Measurements from ENCODE around the gene CRLF2. TPM values are rescaled to one million over a fixed set of nuclear protein-coding genes. Genes with fewer than 3 reads are reported as not detected.
"Not testable (repeated sequence)": the region's sequence is repeated elsewhere in the genome, so short reads cannot be mapped to it uniquely, and the experiment has no call there.

Gene CRLF2
- total RNA-seq, 2 experiments from 2014 or later: 0.43 to 0.51 TPM

DNA sequence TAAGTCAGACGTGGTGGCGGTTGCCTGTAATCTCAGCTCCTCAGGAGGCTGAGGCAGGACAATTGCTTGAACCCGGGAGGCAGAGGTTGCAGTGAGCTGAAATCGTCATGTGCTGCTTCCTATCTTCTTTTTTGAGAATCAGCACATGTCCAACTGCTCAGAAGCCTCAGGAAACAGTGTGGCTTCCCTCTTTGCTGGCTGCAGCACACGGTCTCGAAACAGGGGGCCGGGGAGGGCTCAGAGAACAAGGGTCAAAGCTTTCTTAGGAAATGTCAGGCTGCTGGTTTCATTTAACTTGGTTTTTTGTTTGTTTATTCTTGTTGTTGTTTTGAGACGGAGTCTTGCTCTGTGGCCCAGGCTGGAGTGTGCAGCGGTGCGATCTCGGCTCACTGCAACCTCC is 31.3 kb downstream of the CRLF2 start:
- no peak for DNase-seq
- no peak overlapping the region for H3K27ac Mint-ChIP-seq
- no peaks in the 10 kb centered on the region for H3K27me3 Mint-ChIP-seq
- H3K9me3 Mint-ChIP-seq: no peaks in the 10 kb centered on the region
- intact Hi-C loops (cut with micrococcal nuclease): no loop called here
- H3K36me3 Mint-ChIP-seq (ENCODE audit: low read depth): no peaks in the 10 kb centered on the region
- no peaks in the 10 kb centered on the region for H3K4me1 Mint-ChIP-seq (ENCODE audit: low read depth)
- no peak for ATAC-seq
- ChIA-PET CTCF (no interaction called here), POLR2A (no interaction called here)
- no peak overlapping the region for H3K4me3 Mint-ChIP-seq
- TF ChIP-seq, protein P1, sequence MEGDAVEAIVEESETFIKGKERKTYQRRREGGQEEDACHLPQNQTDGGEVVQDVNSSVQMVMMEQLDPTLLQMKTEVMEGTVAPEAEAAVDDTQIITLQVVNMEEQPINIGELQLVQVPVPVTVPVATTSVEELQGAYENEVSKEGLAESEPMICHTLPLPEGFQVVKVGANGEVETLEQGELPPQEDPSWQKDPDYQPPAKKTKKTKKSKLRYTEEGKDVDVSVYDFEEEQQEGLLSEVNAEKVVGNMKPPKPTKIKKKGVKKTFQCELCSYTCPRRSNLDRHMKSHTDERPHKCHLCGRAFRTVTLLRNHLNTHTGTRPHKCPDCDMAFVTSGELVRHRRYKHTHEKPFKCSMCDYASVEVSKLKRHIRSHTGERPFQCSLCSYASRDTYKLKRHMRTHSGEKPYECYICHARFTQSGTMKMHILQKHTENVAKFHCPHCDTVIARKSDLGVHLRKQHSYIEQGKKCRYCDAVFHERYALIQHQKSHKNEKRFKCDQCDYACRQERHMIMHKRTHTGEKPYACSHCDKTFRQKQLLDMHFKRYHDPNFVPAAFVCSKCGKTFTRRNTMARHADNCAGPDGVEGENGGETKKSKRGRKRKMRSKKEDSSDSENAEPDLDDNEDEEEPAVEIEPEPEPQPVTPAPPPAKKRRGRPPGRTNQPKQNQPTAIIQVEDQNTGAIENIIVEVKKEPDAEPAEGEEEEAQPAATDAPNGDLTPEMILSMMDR (IDR thresholded peaks at IDR 0.05): no peak

DNA sequence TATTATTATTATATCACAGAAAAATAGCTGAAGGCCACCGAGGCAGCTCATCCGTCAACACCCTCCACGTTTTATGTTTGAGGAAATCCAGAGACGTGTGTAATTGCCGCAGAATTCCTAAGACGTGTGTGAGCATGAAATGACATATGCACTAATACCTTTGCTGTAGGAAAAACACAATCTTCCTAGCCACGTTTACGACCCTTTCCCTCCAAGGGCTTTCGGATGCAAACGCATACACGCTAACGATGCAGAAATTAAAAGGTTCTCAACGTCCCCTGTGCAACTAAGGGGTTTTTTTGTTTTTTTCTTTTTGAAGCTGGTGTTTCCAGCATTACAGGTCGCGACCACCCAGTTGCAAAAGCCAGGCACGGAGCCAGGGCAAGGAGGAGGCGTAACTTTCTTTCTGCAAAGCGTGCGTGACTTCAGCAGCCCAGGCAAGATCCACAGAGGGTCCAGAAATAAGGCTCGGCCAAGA is 33.8 kb downstream of the CRLF2 start:
- no peaks in the 10 kb centered on the region for H3K36me3 Mint-ChIP-seq (ENCODE audit: low read depth)
- no peaks in the 10 kb centered on the region for H3K9me3 Mint-ChIP-seq
- ChIA-PET POLR2A (no interaction called here), CTCF (no interaction called here)
- intact Hi-C loops (cut with micrococcal nuclease): no loop called here
- H3K4me1 Mint-ChIP-seq (ENCODE audit: low read depth): no peaks in the 10 kb centered on the region
- ATAC-seq (no peak), DNase-seq (peak; percentile 44)
- H3K4me3 Mint-ChIP-seq: no peak overlapping the region
- TF ChIP-seq, protein P1 (IDR thresholded peaks at IDR 0.05): no peak
- no peak overlapping the region for H3K27ac Mint-ChIP-seq
- H3K27me3 Mint-ChIP-seq: no peaks in the 10 kb centered on the region

DNA sequence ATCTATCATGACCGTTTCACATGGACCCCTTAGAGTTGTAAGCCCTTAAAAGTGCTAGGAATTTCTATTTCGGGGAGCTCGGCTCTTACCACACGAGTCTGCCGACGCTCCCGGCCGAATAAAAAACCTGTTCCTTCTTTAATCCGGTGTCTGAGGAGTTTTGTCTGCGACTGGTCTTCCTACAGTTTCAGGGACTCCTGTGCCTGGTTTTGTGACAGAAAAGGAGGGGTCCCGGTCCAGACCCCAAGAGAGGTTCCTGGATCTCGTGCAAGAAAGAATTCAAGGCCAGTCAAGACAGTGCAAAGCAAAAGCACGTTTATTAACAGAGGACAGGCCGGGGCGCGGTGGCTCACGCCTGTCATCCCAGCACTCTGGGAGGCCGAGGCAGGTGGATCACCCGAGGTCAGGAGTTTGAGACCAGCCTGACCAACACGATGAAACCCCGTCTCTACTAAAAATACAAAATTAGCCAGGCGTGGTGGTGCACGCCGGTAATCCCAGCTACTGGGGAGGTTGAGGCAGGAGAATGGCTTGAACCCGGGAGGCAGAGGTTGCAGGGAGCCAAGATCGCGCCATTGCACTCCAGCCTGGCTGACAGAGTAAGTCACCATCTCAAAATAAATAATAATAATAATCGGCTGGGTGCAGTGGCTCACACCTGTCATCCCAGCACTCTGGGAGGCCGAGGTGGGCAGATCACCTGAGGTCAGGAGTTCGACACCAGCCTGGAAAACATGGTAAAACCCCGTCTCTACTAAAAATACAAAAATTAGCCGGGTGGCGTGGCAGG is 35.7 kb downstream of the CRLF2 start:
- H3K27me3 Mint-ChIP-seq; H3K9me3 Mint-ChIP-seq; intact Hi-C loops (cut with micrococcal nuclease); H3K4me3 Mint-ChIP-seq; H3K4me1 Mint-ChIP-seq (ENCODE audit: low read depth); H3K27ac Mint-ChIP-seq; CTCF ChIA-PET; POLR2A ChIA-PET; H3K36me3 Mint-ChIP-seq (ENCODE audit: low read depth): not testable (repeated sequence)
- ATAC-seq (peak; percentile 53), DNase-seq (peak; percentile 48)

DNA sequence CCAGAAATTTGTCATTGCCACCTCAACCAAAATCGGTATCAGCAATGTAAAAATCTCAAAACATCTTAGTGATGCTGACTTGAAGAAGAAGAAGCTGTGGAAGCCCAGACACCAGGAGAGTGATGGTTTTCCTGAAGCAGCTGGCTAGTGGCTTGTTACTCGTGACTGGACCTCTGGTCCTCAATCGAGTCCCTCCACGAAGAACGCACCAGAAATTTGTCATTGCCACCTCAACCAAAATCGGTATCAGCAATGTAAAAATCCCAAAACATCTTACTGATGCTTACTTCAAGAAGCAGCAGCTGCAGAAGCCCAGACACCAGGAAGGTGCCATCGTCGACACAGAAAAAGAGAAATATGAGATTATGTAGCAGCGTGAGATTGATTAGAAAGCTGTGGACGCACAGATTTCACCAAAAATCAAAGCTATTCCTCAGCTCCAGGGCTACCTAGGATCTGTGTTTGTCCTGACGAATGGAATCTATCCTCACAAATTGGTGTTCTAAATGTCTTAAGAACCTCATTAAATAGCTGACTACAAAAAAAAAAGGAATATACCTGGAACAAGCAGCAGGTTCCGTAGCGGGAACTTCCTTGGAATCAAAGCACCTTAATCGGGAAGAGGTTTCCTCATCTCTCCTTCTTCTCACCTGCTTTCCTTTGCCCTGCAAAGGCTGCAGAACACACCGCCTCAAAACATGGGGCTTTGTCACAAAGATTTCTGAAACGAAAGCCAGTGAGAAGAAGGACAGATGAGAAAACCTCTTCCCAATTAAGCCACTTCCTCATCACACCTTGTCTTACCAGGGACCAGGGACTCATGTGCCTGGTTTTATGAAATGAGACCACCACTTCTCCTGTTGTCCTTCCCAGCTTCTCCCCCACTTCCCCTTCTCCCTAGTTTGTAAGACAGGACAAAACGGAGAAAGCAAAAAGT is 37.6 kb downstream of the CRLF2 start:
- peak; percentile 31 for DNase-seq
- H3K36me3 Mint-ChIP-seq (ENCODE audit: low read depth); H3K4me3 Mint-ChIP-seq; H3K9me3 Mint-ChIP-seq; CTCF ChIA-PET; H3K4me1 Mint-ChIP-seq (ENCODE audit: low read depth); ATAC-seq; POLR2A ChIA-PET; intact Hi-C loops (cut with micrococcal nuclease); H3K27me3 Mint-ChIP-seq; H3K27ac Mint-ChIP-seq: not testable (repeated sequence)

DNA sequence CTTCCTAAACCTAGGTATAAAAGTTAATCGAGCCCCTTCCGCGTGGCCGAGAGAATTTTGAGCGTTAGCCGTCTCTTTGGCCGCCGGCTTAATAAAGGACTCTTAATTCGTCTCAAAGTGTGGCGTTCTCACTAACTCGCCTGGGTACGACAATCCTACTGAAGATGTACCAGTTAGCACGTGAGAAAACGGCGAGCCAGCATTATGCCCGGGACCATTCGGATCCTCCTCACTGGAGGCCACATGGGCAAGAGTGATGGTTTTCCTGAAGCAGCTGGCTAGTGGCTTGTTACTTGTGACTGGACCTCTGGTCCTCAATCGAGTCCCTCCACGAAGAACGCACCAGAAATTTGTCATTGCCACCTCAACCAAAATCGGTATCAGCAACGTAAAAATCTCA is 39.0 kb downstream of the CRLF2 start:
- H3K36me3 Mint-ChIP-seq (ENCODE audit: low read depth); H3K4me3 Mint-ChIP-seq; CTCF ChIA-PET; ATAC-seq; DNase-seq; H3K4me1 Mint-ChIP-seq (ENCODE audit: low read depth); H3K27ac Mint-ChIP-seq; H3K9me3 Mint-ChIP-seq; H3K27me3 Mint-ChIP-seq; intact Hi-C loops (cut with micrococcal nuclease); POLR2A ChIA-PET: not testable (repeated sequence)

DNA sequence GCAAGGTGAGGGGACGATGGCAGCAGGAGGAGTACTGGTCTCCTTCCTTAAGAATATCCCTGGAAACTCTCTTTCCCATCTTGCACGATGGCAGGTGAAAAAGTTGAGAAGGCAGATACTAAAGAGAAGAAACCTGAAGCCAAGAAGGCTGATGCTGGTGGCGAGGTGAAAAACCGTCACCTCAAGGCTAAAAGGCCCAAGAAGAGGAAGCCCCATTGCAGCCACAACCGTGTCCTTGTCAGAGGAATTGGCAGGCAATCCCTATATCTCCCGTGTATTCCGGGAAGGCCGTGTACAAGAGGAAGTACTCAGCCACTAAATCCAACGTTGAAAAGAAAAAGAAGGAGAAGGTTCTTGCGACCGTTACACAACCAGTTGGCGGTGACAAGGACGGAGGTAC is 40.0 kb downstream of the CRLF2 start:
- DNase-seq: no peak
- Mint-ChIP-seq H3K36me3 (ENCODE audit: low read depth) (no peaks in the 10 kb centered on the region), H3K4me1 (ENCODE audit: low read depth) (peaks cover 1% of the 10 kb centered on the region), H3K27me3 (no peaks in the 10 kb centered on the region), H3K9me3 (no peaks in the 10 kb centered on the region), H3K27ac (no peak overlapping the region), H3K4me3 (no peak overlapping the region)
- TF ChIP-seq, protein P1 (IDR thresholded peaks at IDR 0.05): no peak
- ATAC-seq: no peak
- ChIA-PET CTCF (no interaction called here), POLR2A (no interaction called here)
- intact Hi-C loops (cut with micrococcal nuclease): no loop called here

DNA sequence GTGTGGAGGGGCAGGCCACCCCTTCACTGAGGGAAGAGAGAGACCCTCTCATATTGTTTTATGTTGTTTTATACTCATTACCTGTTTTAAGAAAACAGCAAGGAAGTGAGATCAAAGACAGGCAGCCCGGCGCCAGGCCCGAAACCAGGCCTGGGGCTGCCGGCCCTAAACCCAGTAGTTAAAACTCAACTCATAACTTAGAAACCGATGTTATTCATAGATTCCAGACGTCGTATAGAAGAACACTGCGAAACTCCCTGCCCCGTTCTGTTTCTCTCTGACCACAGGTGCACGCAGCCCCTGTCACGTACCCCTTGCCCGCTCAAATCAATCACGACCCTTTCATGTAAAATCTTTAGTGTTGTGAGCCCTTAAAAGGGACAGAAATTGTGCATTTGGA is 40.5 kb downstream of the CRLF2 start:
- H3K9me3 Mint-ChIP-seq; ATAC-seq; intact Hi-C loops (cut with micrococcal nuclease); H3K27ac Mint-ChIP-seq; H3K4me1 Mint-ChIP-seq (ENCODE audit: low read depth); POLR2A ChIA-PET; H3K27me3 Mint-ChIP-seq; CTCF ChIA-PET; DNase-seq; H3K4me3 Mint-ChIP-seq; H3K36me3 Mint-ChIP-seq (ENCODE audit: low read depth): not testable (repeated sequence)

All from activated CD8-positive, alpha-beta T cell treated with anti-CD3 and anti-CD28 coated beads for 36 hours (primary cell).